ENCODE measurements around the gene ARRDC1.

GRCh38 chr9:137630126-137630525, 24.6 kb downstream of the ARRDC1 start:
- TF ChIP-seq CTCF (IDR thresholded peaks at IDR 0.05; ENCODE audit: low read length): no peak
- no peak for TF ChIP-seq EZH2 (IDR thresholded peaks at IDR 0.05; ENCODE audit: borderline replicate concordance, low read length)
